SK-N-SH (cell line): Measurements from ENCODE around the gene CFAP107. TPM values are rescaled to one million over a fixed set of nuclear protein-coding genes. Genes with fewer than 3 reads are reported as not detected.
"Not testable (repeated sequence)": the region's sequence is repeated elsewhere in the genome, so short reads cannot be mapped to it uniquely, and the experiment has no call there.

Experiments
- CTCF ChIA-PET: fragments of 300-600, 350-600 bp; formaldehyde crosslinking; extraction: SDS; loops from one replicate; lab custom pipeline; 2021; lab: Yijun Ruan, JAX
- POLR2A ChIA-PET: fragments of 350-600 bp; sonication (Branson Sonifier 250); formaldehyde crosslinking; extraction: SDS; loops from one replicate; lab custom pipeline; 2020; ENCODE audit warnings: antibody characterized with exemption, inconsistent platforms; lab: Yijun Ruan, JAX
- DNase-seq: peaks from one replicate; pipeline ENCODE4 v3.0.0; 2012
- H2AFZ ChIP-seq: fragments of 200-600 bp; sonication (generic); 2 replicates; pipeline ENCODE4 v1.8.1; 2016; ENCODE audit warnings: antibody characterized with exemption, mild to moderate bottlenecking, low read depth
- H3F3A ChIP-seq: fragments of 200-600 bp; sonication (generic); replicated peaks from 2 replicates; pipeline ENCODE3; 2016; ENCODE audit warnings: antibody characterized with exemption, mild to moderate bottlenecking; ENCODE audit not compliant: insufficient read depth
- H3K27ac ChIP-seq, 2 experiments: fragments of 200-500 bp in 1 of 2; fragments of 200-600 bp in 1 of 2; sonication (Bioruptor generic) in 1 of 2; sonication (generic), shearing (Covaris generic) in 1 of 2; 2 replicates each; pipeline versions ENCODE4 v1.5.1 to v1.6.1; 2014 to 2016; ENCODE audit warnings: low read depth in 2 of 2, inconsistent platforms in 1 of 2, low read length in 1 of 2, mild to moderate bottlenecking in 1 of 2, mixed read lengths in 1 of 2
- H3K27me3 ChIP-seq: fragments of 200-600 bp; sonication (generic), shearing (Covaris generic); 2 replicates; pipeline ENCODE4 v1.6.1; 2016; ENCODE audit warnings: mixed run types; ENCODE audit not compliant: insufficient read depth
- H3K36me3 ChIP-seq, 2 experiments: fragments of 200-500 bp in 1 of 2; fragments of 200-600 bp in 1 of 2; sonication (Bioruptor generic) in 1 of 2; sonication (generic) in 1 of 2; replicated peaks in 1 of 2; 2 replicates each; pipeline versions ENCODE3 to v1.5.1; 2014 to 2016; ENCODE audit warnings: low read length in 1 of 2, mild to moderate bottlenecking in 1 of 2; ENCODE audit not compliant: insufficient read depth in 2 of 2, control insufficient read depth in 1 of 2
- H3K4me1 ChIP-seq, 2 experiments: fragments of 200-500 bp in 1 of 2; fragments of 200-600 bp in 1 of 2; sonication (Bioruptor generic) in 1 of 2; sonication (generic), shearing (Covaris generic) in 1 of 2; 2 replicates each; pipeline versions ENCODE4 v1.5.1 to v1.6.1; 2014 to 2016; ENCODE audit warnings: low read depth in 1 of 2, low read length in 1 of 2, mixed run types in 1 of 2; ENCODE audit not compliant: insufficient read depth in 2 of 2, control insufficient read depth in 1 of 2
- H3K4me2 ChIP-seq: fragments of 200-600 bp; sonication (generic), shearing (Covaris generic); 2 replicates; pipeline ENCODE4 v1.6.1; 2017; ENCODE audit warnings: mixed run types
- H3K4me3 ChIP-seq, 2 experiments: fragments of 200-500 bp in 1 of 2; fragments of 200-600 bp in 1 of 2; sonication (Bioruptor generic) in 1 of 2; sonication (generic), shearing (Covaris generic) in 1 of 2; 2 replicates each; pipeline versions ENCODE4 v1.5.1 to v1.8.1; 2014 to 2016; ENCODE audit warnings: low read depth in 2 of 2, inconsistent platforms in 1 of 2, low read length in 1 of 2, mild to moderate bottlenecking in 1 of 2, mixed read lengths in 1 of 2, moderate library complexity in 1 of 2
- H3K79me2 ChIP-seq: fragments of 200-600 bp; sonication (generic); 2 replicates; pipeline ENCODE4 v1.8.1; 2017; ENCODE audit warnings: mild to moderate bottlenecking; ENCODE audit not compliant: insufficient read depth
- H3K9ac ChIP-seq: fragments of 200-600 bp; sonication (generic); 2 replicates; pipeline ENCODE4 v1.6.1; 2017; ENCODE audit warnings: mixed run types
- H3K9me2 ChIP-seq: fragments of 200-600 bp; sonication (generic); 2 replicates; pipeline ENCODE4 v1.6.1; 2017; ENCODE audit warnings: mixed run types
- H3K9me3 ChIP-seq: fragments of 200-600 bp; sonication (generic); 2 replicates; pipeline ENCODE4 v1.6.1; 2017; ENCODE audit warnings: mixed run types, mild to moderate bottlenecking, moderate library complexity
- H4K20me1 ChIP-seq: fragments of 200-600 bp; sonication (generic); 2 replicates; pipeline ENCODE4 v1.6.1; 2017; ENCODE audit warnings: mild to moderate bottlenecking, mixed run types; ENCODE audit not compliant: insufficient read depth
- GATA2 ChIP-seq: sonication (generic); formaldehyde crosslinking; IDR thresholded peaks from 2 replicates; pipeline ENCODE4 v1.5.0; 2020; ENCODE audit warnings: mild to moderate bottlenecking, missing genetic modification reagents
- RAD21 ChIP-seq: IDR thresholded peaks from 2 replicates; pipeline ENCODE4 v1.6.1; 2012; ENCODE audit warnings: mild to moderate bottlenecking, low read length
- RXRA ChIP-seq: IDR thresholded peaks from 2 replicates; pipeline ENCODE4 v1.4.0; 2012; ENCODE audit warnings: low read depth, mild to moderate bottlenecking, borderline replicate concordance
- WGBS: methylation state at CpG from one replicate; pipeline ENCODE4 v1.1.6; 2017; ENCODE audit warnings: low lambda C conversion rate; 5-methylcytosine and 5-hydroxymethylcytosine counted together
- polyA plus RNA-seq, 3 experiments: library from polyadenylated mRNA; depleted of rRNA; stranded (reverse); fragments of >200 nt; gene quantifications; 2 replicates each; pipeline ENCODE4 v1.2.3, GENCODE V29; 2012
- TF ChIP-seq, protein P1 (sequence below): fragments of 200-600 bp; sonication (generic); IDR thresholded peaks from 2 replicates; pipeline ENCODE4 v1.6.1; 2017; ENCODE audit warnings: antibody characterized with exemption, mild to moderate bottlenecking, moderate library complexity

Gene CFAP107
- polyA plus RNA-seq, 1 of the 3 experiments (the other 2 are of a cell fraction): not detected

DNA sequence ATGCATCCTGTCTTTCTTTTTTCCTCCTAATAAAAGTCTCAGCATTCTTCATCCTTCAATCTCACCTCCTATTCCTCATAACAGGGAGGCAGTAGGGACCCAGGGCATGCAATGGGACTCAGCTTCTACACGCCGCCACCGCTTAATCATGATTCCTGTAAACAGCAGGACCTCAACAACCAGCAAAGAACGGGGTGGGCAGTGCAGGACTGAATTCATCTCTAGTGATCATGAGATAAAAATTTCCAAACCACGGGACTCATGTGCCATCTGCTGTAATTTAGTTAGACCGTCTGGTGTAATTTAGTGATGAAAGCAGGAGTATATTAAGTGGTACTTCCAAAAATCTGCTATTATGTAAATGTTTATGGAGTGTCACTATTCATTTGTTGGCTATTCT, 32.9 kb downstream of the CFAP107 start:
- H3K4me1 ChIP-seq: no peaks in the 10 kb centered on the region
- H3K9me3 ChIP-seq: no peaks in the 10 kb centered on the region
- POLR2A ChIA-PET: no interaction called here
- TF ChIP-seq GATA2: 0 out of 2 replicates have a peak, but pooled peaks have one; percentile 12
- no peak for TF ChIP-seq RXRA
- TF ChIP-seq, all 33 proteins: peak for 1
- Histone ChIP-seq H3K9ac (no peak overlapping the region), H3F3A (no peaks in the 10 kb centered on the region), H3K4me3 (no peak overlapping the region), H3K9me2 (no peaks in the 10 kb centered on the region), H3K27ac (no peak overlapping the region), H4K20me1 (no peaks in the 10 kb centered on the region), H3K36me3 (no peaks in the 10 kb centered on the region), H2AFZ (no peak overlapping the region), H3K27me3 (peaks cover 7% of the 10 kb centered on the region; the same call in 1 of the 2 replicates), H3K79me2 (no peaks in the 10 kb centered on the region), H3K4me2 (no peak overlapping the region)
- 20% methylated on average over 6 of the region's 6 CpGs for WGBS
- peak; percentile 6 for DNase-seq
- CTCF ChIA-PET: no interaction called here

DNA sequence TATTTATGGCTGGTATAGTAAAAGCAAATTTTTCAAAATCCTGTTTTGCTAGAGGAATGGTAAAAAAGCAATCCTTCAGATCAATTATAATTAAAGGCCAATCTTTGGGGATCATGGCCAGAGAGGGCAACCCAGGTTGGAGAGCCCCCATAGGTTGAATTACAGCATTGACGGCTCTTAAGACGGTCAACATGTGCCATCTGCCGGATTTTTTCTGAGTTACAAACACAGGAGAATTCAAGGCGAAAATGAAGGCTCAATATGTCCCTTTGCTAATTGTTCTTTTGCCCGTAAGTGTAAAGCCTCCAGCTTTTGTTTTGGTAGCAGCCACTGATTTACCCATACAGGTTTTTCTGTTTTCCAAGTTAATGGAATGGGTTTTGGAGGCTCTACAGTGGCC, 35.5 kb downstream of the CFAP107 start:
- CTCF ChIA-PET, H3F3A ChIP-seq, H3K9ac ChIP-seq, H3K27me3 ChIP-seq, H2AFZ ChIP-seq, H3K4me1 ChIP-seq, H3K9me2 ChIP-seq, H3K27ac ChIP-seq, H3K4me2 ChIP-seq, H3K79me2 ChIP-seq, DNase-seq, H3K4me3 ChIP-seq, H3K36me3 ChIP-seq, POLR2A ChIA-PET, H3K9me3 ChIP-seq, H4K20me1 ChIP-seq: not testable (repeated sequence)
- 20% methylated on average over 1 of the region's 5 CpGs for WGBS
- 0 out of 2 replicates have a peak, but pooled peaks have one; percentile 11 for TF ChIP-seq RAD21

DNA sequence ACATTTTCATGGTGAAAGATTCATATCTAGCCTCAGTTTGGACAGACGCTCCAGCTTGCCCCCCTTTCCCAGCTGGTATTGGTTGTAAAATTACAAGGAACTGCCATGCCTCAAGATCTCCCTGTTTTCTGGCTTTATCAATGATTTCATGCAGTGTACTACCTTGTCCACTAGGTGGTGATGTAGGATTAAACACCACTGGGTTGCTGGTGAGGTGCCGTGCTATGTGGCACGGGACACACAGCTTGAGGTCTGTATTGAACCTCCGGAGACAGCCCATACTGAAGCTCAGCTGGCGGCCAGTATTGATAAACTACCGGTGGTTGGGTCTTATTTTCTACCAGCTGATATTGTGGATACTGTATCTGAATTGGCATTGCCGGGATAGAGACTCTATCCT, 37.8 kb downstream of the CFAP107 start:
- DNase-seq, H3K79me2 ChIP-seq, H3K27ac ChIP-seq, CTCF ChIA-PET, H3K4me1 ChIP-seq, H2AFZ ChIP-seq, H4K20me1 ChIP-seq, H3K27me3 ChIP-seq, H3F3A ChIP-seq, H3K9me2 ChIP-seq, POLR2A ChIA-PET, H3K9ac ChIP-seq, H3K4me3 ChIP-seq, H3K9me3 ChIP-seq, H3K36me3 ChIP-seq, H3K4me2 ChIP-seq: not testable (repeated sequence)
- TF ChIP-seq, protein P1, sequence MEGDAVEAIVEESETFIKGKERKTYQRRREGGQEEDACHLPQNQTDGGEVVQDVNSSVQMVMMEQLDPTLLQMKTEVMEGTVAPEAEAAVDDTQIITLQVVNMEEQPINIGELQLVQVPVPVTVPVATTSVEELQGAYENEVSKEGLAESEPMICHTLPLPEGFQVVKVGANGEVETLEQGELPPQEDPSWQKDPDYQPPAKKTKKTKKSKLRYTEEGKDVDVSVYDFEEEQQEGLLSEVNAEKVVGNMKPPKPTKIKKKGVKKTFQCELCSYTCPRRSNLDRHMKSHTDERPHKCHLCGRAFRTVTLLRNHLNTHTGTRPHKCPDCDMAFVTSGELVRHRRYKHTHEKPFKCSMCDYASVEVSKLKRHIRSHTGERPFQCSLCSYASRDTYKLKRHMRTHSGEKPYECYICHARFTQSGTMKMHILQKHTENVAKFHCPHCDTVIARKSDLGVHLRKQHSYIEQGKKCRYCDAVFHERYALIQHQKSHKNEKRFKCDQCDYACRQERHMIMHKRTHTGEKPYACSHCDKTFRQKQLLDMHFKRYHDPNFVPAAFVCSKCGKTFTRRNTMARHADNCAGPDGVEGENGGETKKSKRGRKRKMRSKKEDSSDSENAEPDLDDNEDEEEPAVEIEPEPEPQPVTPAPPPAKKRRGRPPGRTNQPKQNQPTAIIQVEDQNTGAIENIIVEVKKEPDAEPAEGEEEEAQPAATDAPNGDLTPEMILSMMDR: peak; percentile 55
- TF ChIP-seq RAD21: peak; percentile 36
- WGBS: 0% methylated on average over 6 of the region's 7 CpGs

DNA sequence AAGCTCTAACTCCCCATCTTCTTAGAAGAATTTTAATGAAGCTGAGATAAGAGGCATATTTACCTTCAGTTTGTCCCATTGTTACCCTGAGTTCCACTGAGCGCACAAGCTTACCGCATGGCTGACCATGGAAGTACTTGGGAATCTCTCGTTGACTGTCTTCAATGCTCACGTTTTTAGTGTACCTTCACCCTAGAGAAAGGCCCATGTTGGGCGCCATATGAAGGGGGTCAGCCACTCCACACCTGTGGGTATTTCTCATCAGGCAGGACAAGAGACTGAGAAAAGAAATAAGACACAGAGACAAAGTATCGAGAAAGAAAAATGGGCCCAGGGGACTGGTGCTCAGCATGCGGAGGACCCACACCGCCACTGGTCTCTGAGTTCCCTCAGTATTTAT, 38.7 kb downstream of the CFAP107 start:
- H3F3A ChIP-seq, H3K4me3 ChIP-seq, DNase-seq, H3K79me2 ChIP-seq, H3K4me2 ChIP-seq, H3K9me2 ChIP-seq, H3K4me1 ChIP-seq, CTCF ChIA-PET, H3K27me3 ChIP-seq, H3K36me3 ChIP-seq, POLR2A ChIA-PET, H2AFZ ChIP-seq, H3K27ac ChIP-seq, H3K9me3 ChIP-seq, H3K9ac ChIP-seq, H4K20me1 ChIP-seq: not testable (repeated sequence)
- WGBS: 45% methylated on average over 7 of the region's 8 CpGs

DNA sequence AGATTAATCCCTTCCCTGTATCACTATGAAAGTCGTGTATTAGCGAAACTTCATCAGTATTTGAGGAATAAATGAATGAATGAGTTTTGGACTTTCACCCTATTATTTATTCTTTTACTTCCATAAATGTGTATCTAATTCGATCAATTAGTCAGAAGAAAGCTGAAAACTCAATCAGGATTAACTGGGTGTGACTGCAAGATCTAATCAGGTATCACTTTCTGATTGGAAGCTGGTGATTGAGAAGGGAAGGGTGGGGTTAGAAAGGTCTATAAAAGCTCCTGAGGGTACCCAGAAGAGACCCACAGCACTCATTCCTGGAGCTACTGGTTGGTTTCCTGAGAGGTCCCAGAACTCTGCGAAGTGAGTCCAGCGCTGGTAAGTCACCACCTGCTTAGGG, 45.1 kb downstream of the CFAP107 start, which contains the start of gene PRAMEF1:
TSS of gene PRAMEF1 (plus strand) at position 301 of the 400 bp plus-strand sequence. CDS start 1,831 bp downstream, outside the sequence.
- H2AFZ ChIP-seq, H3K79me2 ChIP-seq, H3K27ac ChIP-seq, H3K4me1 ChIP-seq, H3F3A ChIP-seq, H3K9ac ChIP-seq, CTCF ChIA-PET, H4K20me1 ChIP-seq, POLR2A ChIA-PET, H3K36me3 ChIP-seq, DNase-seq, H3K9me3 ChIP-seq, H3K27me3 ChIP-seq, H3K4me3 ChIP-seq, H3K4me2 ChIP-seq, H3K9me2 ChIP-seq: not testable (repeated sequence)
- WGBS: 1% methylated on average over 4 of the region's 5 CpGs
